ENCODE results near the gene OSBPL8.

- TF ChIP-seq POLR2AphosphoS5 (IDR thresholded peaks at IDR 0.05; ENCODE audit: borderline replicate concordance, low read depth, low read length), result no peak
- no peak for TF ChIP-seq EZH2 (IDR thresholded peaks at IDR 0.05)
- TF ChIP-seq FOXP2 (optimal IDR thresholded peaks at IDR 0.05; ENCODE audit: control extremely low read depth, extremely low read length, insufficient read depth), result no peak
These were observed 137.4 kb downstream of the OSBPL8 start for GRCh38 chr12:76422154-76422542.

Measured in SK-N-MC (cell line).